Choroid plexus epithelial cell (primary cell): ENCODE results near the gene LPP.

ENCODE experiments used
- DNase-seq: peaks from one replicate; pipeline ENCODE4 v3.0.0-alpha.2; 2010; ENCODE audit warnings: low read depth
- H3K4me3 ChIP-seq: 2 replicates; pipeline ENCODE4 v1.5.1; 2011; ENCODE audit warnings: low read depth, mild to moderate bottlenecking, control low read depth, low read length, moderate library complexity
- TF ChIP-seq, protein P1 (sequence below): conservative IDR thresholded peaks from 2 replicates; pipeline ENCODE4 v1.5.1; 2011; ENCODE audit warnings: low read depth, mild to moderate bottlenecking, control low read depth, inconsistent platforms, low read length, moderate library complexity

The LPP gene

DNA sequence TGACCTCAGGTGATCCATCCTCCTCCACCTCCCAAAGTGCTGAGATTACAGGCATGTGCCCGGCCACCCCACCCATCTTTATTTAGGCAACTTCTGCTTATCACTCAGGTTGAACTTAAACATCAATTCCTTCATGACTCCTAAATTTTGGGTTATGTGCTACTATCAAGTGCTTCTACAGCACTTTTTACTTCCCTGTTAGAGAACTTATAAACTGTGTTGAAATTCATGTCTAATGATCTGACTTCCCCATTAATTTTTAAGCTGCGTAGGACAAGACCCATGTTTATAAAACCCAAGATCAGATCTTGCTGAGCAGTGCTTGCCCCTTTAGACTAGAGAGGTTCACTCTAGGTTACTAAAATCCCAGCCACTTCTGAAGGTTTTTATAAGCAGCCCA is 751.6 kb downstream of the LPP start:
- TF ChIP-seq, protein P1, sequence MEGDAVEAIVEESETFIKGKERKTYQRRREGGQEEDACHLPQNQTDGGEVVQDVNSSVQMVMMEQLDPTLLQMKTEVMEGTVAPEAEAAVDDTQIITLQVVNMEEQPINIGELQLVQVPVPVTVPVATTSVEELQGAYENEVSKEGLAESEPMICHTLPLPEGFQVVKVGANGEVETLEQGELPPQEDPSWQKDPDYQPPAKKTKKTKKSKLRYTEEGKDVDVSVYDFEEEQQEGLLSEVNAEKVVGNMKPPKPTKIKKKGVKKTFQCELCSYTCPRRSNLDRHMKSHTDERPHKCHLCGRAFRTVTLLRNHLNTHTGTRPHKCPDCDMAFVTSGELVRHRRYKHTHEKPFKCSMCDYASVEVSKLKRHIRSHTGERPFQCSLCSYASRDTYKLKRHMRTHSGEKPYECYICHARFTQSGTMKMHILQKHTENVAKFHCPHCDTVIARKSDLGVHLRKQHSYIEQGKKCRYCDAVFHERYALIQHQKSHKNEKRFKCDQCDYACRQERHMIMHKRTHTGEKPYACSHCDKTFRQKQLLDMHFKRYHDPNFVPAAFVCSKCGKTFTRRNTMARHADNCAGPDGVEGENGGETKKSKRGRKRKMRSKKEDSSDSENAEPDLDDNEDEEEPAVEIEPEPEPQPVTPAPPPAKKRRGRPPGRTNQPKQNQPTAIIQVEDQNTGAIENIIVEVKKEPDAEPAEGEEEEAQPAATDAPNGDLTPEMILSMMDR = no peak
- no peak for DNase-seq
- no peak overlapping the region for H3K4me3 ChIP-seq

GRCh38 chr3:188906236-188906635 is 752.3 kb downstream of the LPP start:
- H3K4me3 ChIP-seq = no peak overlapping the region
- TF ChIP-seq, protein P1 = no peak
- DNase-seq = no peak

DNA sequence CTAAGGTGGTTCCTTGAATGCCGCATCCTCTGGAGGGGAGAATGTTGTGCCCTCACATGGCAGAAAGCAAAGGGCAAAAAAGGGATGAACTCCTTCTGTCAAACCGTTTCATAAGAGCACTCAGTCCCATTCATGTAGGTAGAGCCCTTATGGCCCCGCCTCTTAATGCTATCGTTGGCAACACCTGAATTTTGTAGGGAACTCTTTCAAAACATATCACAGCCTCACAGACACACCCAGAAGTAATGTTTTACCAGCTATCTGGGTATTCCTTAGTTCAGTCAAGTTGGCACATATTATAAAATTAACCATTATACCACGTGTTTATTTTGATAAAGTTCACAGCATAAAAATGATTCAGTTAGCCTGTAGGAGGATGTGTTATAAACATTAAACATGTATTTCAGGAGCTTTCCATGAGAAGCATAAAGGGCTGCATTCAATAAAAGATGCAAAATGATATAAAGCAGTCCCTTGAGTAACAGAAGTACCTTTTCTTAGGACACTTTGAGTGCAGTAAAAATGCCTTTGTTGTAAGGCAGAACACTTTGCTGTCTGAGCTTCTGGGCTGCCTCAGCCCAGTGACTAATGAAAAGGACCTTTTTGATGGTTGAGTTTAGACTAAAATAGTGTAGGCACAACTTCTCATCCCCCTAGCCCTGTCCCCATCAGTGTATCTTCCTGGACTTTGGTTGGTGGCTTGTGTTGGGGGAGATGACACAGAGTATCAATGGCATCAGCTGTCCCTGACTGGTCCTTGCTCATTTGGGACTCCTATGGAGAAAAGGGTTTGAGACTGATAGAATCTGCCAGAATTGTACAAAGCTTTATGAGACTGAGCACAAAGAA is 754.3 kb downstream of the LPP start:
- DNase-seq = no peak

GRCh38 chr3:188911026-188911850 is 757.3 kb downstream of the LPP start:
- TF ChIP-seq, protein P1 = no peak
- DNase-seq = peak; percentile 70

More for the DNA sequence above, 754.3 kb downstream of the LPP start:
- H3K4me3 ChIP-seq = no peak overlapping the region
- TF ChIP-seq, protein P1 = no peak

GRCh38 chr3:188913084-188913483 is 759.1 kb downstream of the LPP start:
- DNase-seq = no peak
- TF ChIP-seq, protein P1 = no peak
- no peak overlapping the region for H3K4me3 ChIP-seq

More at GRCh38 chr3:188911026-188911850, 757.3 kb downstream of the LPP start:
- no peak overlapping the region for H3K4me3 ChIP-seq

- H3K4me3 ChIP-seq = no peak overlapping the region
- peak; percentile 42 for DNase-seq
- TF ChIP-seq, protein P1 = no peak
These were observed 760.6 kb downstream of the LPP start for GRCh38 chr3:188914552-188914951.
